Adrenal gland (tissue), 12 donors: Measurements from ENCODE around the gene ITPR3. TPM values are rescaled to one million over a fixed set of nuclear protein-coding genes. Genes with fewer than 3 reads are reported as not detected.

Experiments
- DNase-seq, 7 donors: peaks; one replicate each; pipeline ENCODE4 v3.0.0-alpha.2; 2019 to 2020
- H3K27ac ChIP-seq, 5 donors: fragments of 200-600 bp; sonication (generic) in 4 of 5; 1 replicate in 3 of 5; 2 replicates in 2 of 5; pipeline versions ENCODE4 v1.5.1 to v1.8.0; 2016 to 2020; ENCODE audit warnings: mild to moderate bottlenecking in 1 of 5
- H3K27me3 ChIP-seq: fragments of 200-600 bp; 2 replicates; pipeline ENCODE4 v1.8.0; 2021
- H3K36me3 ChIP-seq, 2 donors: fragments of 200-600 bp; replicated peaks in 1 of 2; 1 replicate in 1 of 2; 2 replicates in 1 of 2; pipeline versions ENCODE4 v1.5.1 to v1.8.0; 2018 to 2022
- H3K4me1 ChIP-seq, 2 donors: fragments of 200-600 bp; replicated peaks in 1 of 2; 1 replicate in 1 of 2; 2 replicates in 1 of 2; pipeline versions ENCODE4 v1.5.1 to v1.8.0; 2018 to 2021
- H3K4me3 ChIP-seq, 4 donors: fragments of 200-600 bp; sonication (generic) in 3 of 4; one replicate each; pipeline ENCODE4 v1.5.1; 2016 to 2018
- H3K9me3 ChIP-seq, 3 donors: fragments of 200-600 bp; sonication (generic) in 1 of 3; replicated peaks in 1 of 3; 1 replicate in 2 of 3; 2 replicates in 1 of 3; pipeline versions ENCODE4 v1.5.1 to v1.8.0; 2016 to 2021
- CTCF ChIP-seq, 6 experiments: fragments of 450-650 bp in 4 of 6; fragments of 200-600 bp in 2 of 6; sonication (generic) in 1 of 6; IDR thresholded peaks; 1 replicate in 5 of 6; 2 replicates in 1 of 6; pipeline versions ENCODE4 v1.5.1 to v1.8.0; 2016 to 2021; ENCODE audit warnings: antibody characterized with exemption in 6 of 6, mild to moderate bottlenecking in 2 of 6, moderate library complexity in 1 of 6
- POLR2A ChIP-seq, 2 donors: fragments of 450-650 bp; IDR thresholded peaks; one replicate each; pipeline ENCODE4 v1.6.1; 2017; ENCODE audit warnings: antibody characterized with exemption in 2 of 2, mild to moderate bottlenecking in 2 of 2, moderate library complexity in 1 of 2
- WGBS, 4 donors: extraction: QIAGEN DNeasy Blood & Tissue Kit in 2 of 4; methylation state at CpG; one replicate each; pipeline versions ENCODE4 v1.1.5 to v1.1.7; 2013 to 2017; 5-methylcytosine and 5-hydroxymethylcytosine counted together
- intact Hi-C, 2 donors: fragments of 100-400 bp; cut with DNase I; formaldehyde crosslinking; loops; one replicate each; pipeline versions ENCODE4 v1.14.1 to v1.15.0; 2022 to 2023
- polyA plus RNA-seq, 3 donors: library from polyadenylated mRNA; stranded (reverse); fragments of 200-250 nt in 2 of 3; fragments of 350-450 nt in 1 of 3; fragmentation: Illumina TruSeq in 1 of 3; extraction: RNeasy Lipid Tissue Mini Kit (QIAGEN cat#74804) in 1 of 3; gene quantifications; one replicate each; pipeline ENCODE4 v1.2.3, GENCODE V29; 2013 to 2014
- total RNA-seq, 9 donors: library from RNA; depleted of rRNA in 4 of 9; stranded (reverse); fragments of >200 nt in 4 of 9; fragments of 120-200 nt in 1 of 9; fragmentation: NEBNext Ultra II Directional in 1 of 9; extraction: Animal tissue kit (Norgen Biotek cat#: 25700) in 1 of 9; gene quantifications; one replicate each; pipeline versions ENCODE4 v1.1.0 to v1.2.4, GENCODE V29; 2013 to 2023
- donor health status: healthy with polysubstance abuse.
- donor health status: Bipolar disorder and iron deficiency.
- donor health status: DM: yes; HTN: yes; CAD: no.
- donor health status: DM: no; HTN: no; CAD: no.
- donor health status: DM: no; HTN: no; CAD: no.
- donor health status: DM: yes; HTN: yes; CAD: no.

Gene ITPR3
- total and polyA plus RNA-seq, 12 donors: 1.3 to 38.1 (median 23.9) TPM

- Histone ChIP-seq H3K27me3 (no peaks in the 10 kb centered on the region), H3K4me1 (peaks cover 30 to 37% of the 10 kb centered on the region in 2 donors), H3K36me3 (no peaks in the 10 kb centered on the region), H3K4me3 (peak overlapping the region in 3 of 4 donors; percentile 29 to 87 (median 33)), H3K9me3 (no peaks in the 10 kb centered on the region), H3K27ac (peak overlapping the region in 4 of 5 donors; percentile 51 to 84 (median 72))
- TF ChIP-seq CTCF (IDR thresholded peaks at IDR 0.05) (no peak), POLR2A (IDR thresholded peaks at IDR 0.05) (peak in 1 of 2 donors; percentile 20)
- peak in 5 of 7 donors; percentile 51 to 69 (median 68) for DNase-seq
- WGBS, 4 donors: 6 to 10% (median 8%) methylated on average over 22 to 39 of the region's 39 CpGs
- intact Hi-C loops: no loop called here
Observed at GRCh38 chr6:33621711-33622388, 728 bp downstream of the ITPR3 start.

- 54 to 59% (median 56%) methylated on average over 9 to 12 of the region's 12 CpGs for WGBS, 4 donors
Observed at GRCh38 chr6:33622456-33623431, 1.6 kb downstream of the ITPR3 start.

GRCh38 chr6:33623895-33624381 lies 2.8 kb downstream of the ITPR3 start:
- TF ChIP-seq CTCF (IDR thresholded peaks at IDR 0.05): no peak
- TF ChIP-seq POLR2A (IDR thresholded peaks at IDR 0.05): no peak
- Histone ChIP-seq H3K27ac (peak overlapping the region in 1 of 5 donors; percentile 59), H3K27me3 (no peaks in the 10 kb centered on the region), H3K4me1 (peaks cover 30 to 37% of the 10 kb centered on the region in 2 donors), H3K9me3 (no peaks in the 10 kb centered on the region), H3K4me3 (no peak overlapping the region), H3K36me3 (no peaks in the 10 kb centered on the region)
- 88 to 95% (median 92%) methylated on average over 6 of the region's 6 CpGs for WGBS, 4 donors
- DNase-seq: no peak
- intact Hi-C loops: no loop called here

More at GRCh38 chr6:33622456-33623431, 1.6 kb downstream of the ITPR3 start:
- H3K36me3 ChIP-seq: no peaks in the 10 kb centered on the region
- peak overlapping the region in 1 of 4 donors; percentile 87 for H3K4me3 ChIP-seq
- intact Hi-C loops: no loop called here
- TF ChIP-seq POLR2A (IDR thresholded peaks at IDR 0.05) (no peak), CTCF (IDR thresholded peaks at IDR 0.05) (no peak)
- peak overlapping the region in 3 of 5 donors; percentile 57 to 84 (median 76) for H3K27ac ChIP-seq
- peaks cover 30 to 37% of the 10 kb centered on the region in 2 donors for H3K4me1 ChIP-seq
- DNase-seq: peak in 2 of 7 donors; percentile 38 to 53
- no peaks in the 10 kb centered on the region for H3K27me3 ChIP-seq
- no peaks in the 10 kb centered on the region for H3K9me3 ChIP-seq

GRCh38 chr6:33624856-33625255 lies 3.7 kb downstream of the ITPR3 start:
- intact Hi-C loops: no loop called here
- 49 to 55% (median 53%) methylated on average over 4 of the region's 4 CpGs for WGBS, 4 donors
- Histone ChIP-seq H3K27me3 (no peaks in the 10 kb centered on the region), H3K36me3 (no peaks in the 10 kb centered on the region), H3K4me1 (peaks cover 28 to 29% of the 10 kb centered on the region in 2 donors), H3K27ac (peak overlapping the region in 3 of 5 donors; percentile 3 to 45 (median 10)), H3K9me3 (no peaks in the 10 kb centered on the region), H3K4me3 (no peak overlapping the region)
- TF ChIP-seq CTCF (IDR thresholded peaks at IDR 0.05): no peak
- TF ChIP-seq POLR2A (IDR thresholded peaks at IDR 0.05): no peak
- peak in 5 of 7 donors; percentile 49 to 62 (median 58) for DNase-seq
